Body of pancreas (tissue), 4 donors: ENCODE data around the gene DGLUCY. TPM values are rescaled to one million over a fixed set of nuclear protein-coding genes. Genes with fewer than 3 reads are reported as not detected.
"Not testable (repeated sequence)": the region's sequence is repeated elsewhere in the genome, so short reads cannot be mapped to it uniquely, and the experiment has no call there.

Experiments
- ATAC-seq: fragments of 150-250 bp; one replicate; pipeline ENCODE4 v1.9.1; 2016
- DNase-seq, 4 donors: peaks; one replicate each; pipeline ENCODE4 v3.0.0-alpha.2; 2019
- H3K27ac ChIP-seq, 4 donors: fragments of 200-600 bp; sonication (generic); 1 replicate in 3 of 4; 2 replicates in 1 of 4; pipeline versions ENCODE4 v1.5.1 to v1.6.1; 2016 to 2019; ENCODE audit warnings: mild to moderate bottlenecking in 1 of 4, mixed read lengths in 1 of 4, moderate library complexity in 1 of 4
- H3K27me3 ChIP-seq, 2 donors: fragments of 200-600 bp; sonication (generic); one replicate each; pipeline ENCODE4 v1.6.0; 2016; ENCODE audit warnings: mild to moderate bottlenecking in 1 of 2
- H3K36me3 ChIP-seq, 2 donors: fragments of 200-600 bp; sonication (generic); replicated peaks in 1 of 2; 2 replicates each; pipeline ENCODE4 v1.5.1; 2016; ENCODE audit warnings: low read depth in 2 of 2; ENCODE audit not compliant: insufficient read depth in 1 of 2
- H3K4me1 ChIP-seq: fragments of 200-600 bp; sonication (generic); one replicate; pipeline ENCODE4 v1.6.0; 2016
- H3K4me3 ChIP-seq, 2 donors: fragments of 200-600 bp; sonication (generic); 1 replicate in 1 of 2; 2 replicates in 1 of 2; pipeline ENCODE4 v1.5.1; 2016 to 2019
- H3K9me3 ChIP-seq, 3 donors: fragments of 200-600 bp; sonication (generic); 1 replicate in 2 of 3; 2 replicates in 1 of 3; pipeline ENCODE4 v1.5.1; 2016
- CTCF ChIP-seq, 7 experiments: fragments of 450-650 bp in 4 of 7; fragments of 200-600 bp in 3 of 7; sonication (generic) in 3 of 7; IDR thresholded peaks; one replicate each; pipeline ENCODE4 v1.5.1; 2016 to 2019; ENCODE audit warnings: antibody characterized with exemption in 7 of 7
- POLR2A ChIP-seq, 3 donors: fragments of 450-650 bp; IDR thresholded peaks; one replicate each; pipeline ENCODE4 v1.6.1; 2016; ENCODE audit warnings: antibody characterized with exemption in 3 of 3, mild to moderate bottlenecking in 2 of 3
- WGBS, 2 donors: methylation state at CpG; one replicate each; pipeline ENCODE4 v1.1.5; 2017; 5-methylcytosine and 5-hydroxymethylcytosine counted together
- intact Hi-C: fragments of 100-400 bp; cut with DNase I; formaldehyde crosslinking; loops from one replicate; pipeline ENCODE4 v1.15.1; 2023
- total RNA-seq, 2 donors: library from RNA; depleted of rRNA; stranded (reverse); fragments of >200 nt; gene quantifications; one replicate each; pipeline ENCODE4 v1.1.0, GENCODE V29; 2016

The DGLUCY gene
- total RNA-seq, 2 donors from 2014 or later = 30.9 to 77.8 TPM

GRCh38 chr14:91242635-91243034 is 128.8 kb downstream of the DGLUCY start:
- TF ChIP-seq POLR2A (IDR thresholded peaks at IDR 0.05) = no peak
- TF ChIP-seq CTCF (IDR thresholded peaks at IDR 0.05) = no peak
- no peaks in the 10 kb centered on the region for H3K9me3 ChIP-seq
- no peak overlapping the region for H3K4me3 ChIP-seq
- H3K27ac ChIP-seq = no peak overlapping the region
- no peak for DNase-seq
- no peak for ATAC-seq
- no peaks in the 10 kb centered on the region for H3K27me3 ChIP-seq
- no peaks in the 10 kb centered on the region for H3K36me3 ChIP-seq
- WGBS, 2 donors = 63 to 66% methylated on average over 4 of the region's 4 CpGs
- intact Hi-C loops = no loop called here
- no peaks in the 10 kb centered on the region for H3K4me1 ChIP-seq

GRCh38 chr14:91243074-91243471 is 129.2 kb downstream of the DGLUCY start:
- H3K36me3 ChIP-seq = no peaks in the 10 kb centered on the region
- no peak for DNase-seq
- no peaks in the 10 kb centered on the region for H3K27me3 ChIP-seq
- TF ChIP-seq CTCF (IDR thresholded peaks at IDR 0.05) (no peak), POLR2A (IDR thresholded peaks at IDR 0.05) (no peak)
- no peak for ATAC-seq
- H3K9me3 ChIP-seq = no peaks in the 10 kb centered on the region
- intact Hi-C loops = no loop called here
- no peaks in the 10 kb centered on the region for H3K4me1 ChIP-seq
- H3K4me3 ChIP-seq = no peak overlapping the region
- WGBS, 2 donors = 73 to 75% methylated on average over 6 of the region's 6 CpGs
- H3K27ac ChIP-seq = no peak overlapping the region

- Histone ChIP-seq H3K9me3 (no peaks in the 10 kb centered on the region), H3K27me3 (no peaks in the 10 kb centered on the region), H3K36me3 (no peaks in the 10 kb centered on the region), H3K4me1 (no peaks in the 10 kb centered on the region), H3K4me3 (no peak within 1 kb of the TSS), H3K27ac (no peak within 1 kb of the TSS)
- peak in 3 of 4 donors; percentile 34 to 52 (median 35) for DNase-seq
- TF ChIP-seq CTCF (IDR thresholded peaks at IDR 0.05) (no peak), POLR2A (IDR thresholded peaks at IDR 0.05) (no peak)
- peak; percentile 59 for ATAC-seq
- intact Hi-C loops = no loop called here
- 15 to 17% methylated on average over 5 to 12 of the region's 12 CpGs for WGBS, 2 donors
Measured at GRCh38 chr14:91244501-91244901, 130.6 kb downstream of the DGLUCY start, which contains the start of gene GPR68. GPR68 (minus strand) TSS chr14:91244704; CDS start chr14:91235050, 9,654 bp downstream.

GRCh38 chr14:91245029-91245428 is 131.2 kb downstream of the DGLUCY start:
- Histone ChIP-seq H3K27ac (no peak overlapping the region), H3K4me1 (no peaks in the 10 kb centered on the region), H3K4me3 (no peak overlapping the region), H3K36me3 (no peaks in the 10 kb centered on the region), H3K9me3 (no peaks in the 10 kb centered on the region), H3K27me3 (no peaks in the 10 kb centered on the region)
- 76 to 77% methylated on average over 8 to 9 of the region's 9 CpGs for WGBS, 2 donors
- no peak for TF ChIP-seq CTCF (IDR thresholded peaks at IDR 0.05)
- TF ChIP-seq POLR2A (IDR thresholded peaks at IDR 0.05) = no peak
- intact Hi-C loops = no loop called here
- ATAC-seq = peak; percentile 15
- DNase-seq = peak in 1 of 4 donors; percentile 28

- H3K27ac ChIP-seq, H3K4me3 ChIP-seq: not testable (repeated sequence)
Measured at GRCh38 chr14:91245616-91246015, 131.7 kb downstream of the DGLUCY start.

More at GRCh38 chr14:91245616-91246015, 131.7 kb downstream of the DGLUCY start:
- intact Hi-C loops, H3K9me3 ChIP-seq, H3K27me3 ChIP-seq, ATAC-seq, DNase-seq, H3K4me1 ChIP-seq, H3K36me3 ChIP-seq: not testable (repeated sequence)
- 93 to 94% methylated on average over 8 of the region's 8 CpGs for WGBS, 2 donors
